Stimulated activated naive B cell treated with anti-CD40 and anti-IgM and Interleukin-4, amounts not matched to agents 10 μg/mL and 1 μg/mL and 100 μg/mL, for 72 hours (primary cell): ENCODE data around the gene SLC2A4.
"Not testable (repeated sequence)": the region's sequence is repeated elsewhere in the genome, so short reads cannot be mapped to it uniquely, and the experiment has no call there.

Source experiments
- ATAC-seq, 2 donors: fragments of 150-1000 bp; cut with Tn5 transposase; replicated peaks; 2 replicates each; pipeline ENCODE4 v1.10.0; 2021; ENCODE audit warnings: moderate library complexity in 1 of 2
- DNase-seq: peaks from one replicate; pipeline ENCODE4 v3.0.0; 2021
- H3K27ac Mint-ChIP-seq: one replicate; pipeline ENCODE4 v1.8.0; 2022; ENCODE audit warnings: mild to moderate bottlenecking, mixed read lengths
- H3K27me3 Mint-ChIP-seq, 2 donors: one replicate each; pipeline ENCODE4 v1.8.0; 2022; ENCODE audit warnings: mixed read lengths in 2 of 2
- H3K36me3 Mint-ChIP-seq, 2 donors: one replicate each; pipeline ENCODE4 v1.8.0; 2022; ENCODE audit warnings: mixed read lengths in 2 of 2, mild to moderate bottlenecking in 1 of 2
- H3K4me1 Mint-ChIP-seq, 2 donors: one replicate each; pipeline ENCODE4 v1.8.0; 2022; ENCODE audit warnings: mixed read lengths in 2 of 2, mild to moderate bottlenecking in 1 of 2
- H3K4me3 Mint-ChIP-seq, 2 donors: one replicate each; pipeline ENCODE4 v1.8.0; 2022; ENCODE audit warnings: mild to moderate bottlenecking in 2 of 2, mixed read lengths in 2 of 2, moderate library complexity in 1 of 2
- H3K9me3 Mint-ChIP-seq, 2 donors: one replicate each; pipeline ENCODE4 v1.8.0; 2022; ENCODE audit warnings: mixed read lengths in 2 of 2, mild to moderate bottlenecking in 1 of 2

Gene SLC2A4

GRCh38 chr17:7336240-7337175, 55.0 kb downstream of the SLC2A4 start, which contains the start of gene ACAP1:
ACAP1 (plus strand) TSS chr17:7336529; CDS start chr17:7336735, 206 bp downstream.
- Mint-ChIP-seq H3K27ac (peak within 1 kb of the TSS; percentile 91), H3K27me3 (no peaks in the 10 kb centered on the region), H3K36me3 (peaks cover 14 to 26% of the 10 kb centered on the region in 2 donors), H3K9me3 (no peaks in the 10 kb centered on the region), H3K4me3 (peak within 1 kb of the TSS; percentile 92 to 94), H3K4me1 (peaks cover 37 to 65% of the 10 kb centered on the region in 2 donors)
- peak; percentile 94 to 96 for ATAC-seq
- DNase-seq = peak; percentile 57

- peaks cover 33 to 60% of the 10 kb centered on the region in 2 donors for H3K4me1 Mint-ChIP-seq
- not testable (repeated sequence) for ATAC-seq, H3K27me3 Mint-ChIP-seq, DNase-seq, H3K9me3 Mint-ChIP-seq
- H3K36me3 Mint-ChIP-seq = peaks cover 15 to 28% of the 10 kb centered on the region in 2 donors
- H3K27ac Mint-ChIP-seq = peak overlapping the region; percentile 91
- H3K4me3 Mint-ChIP-seq = peak overlapping the region; percentile 92 to 94
Measured at GRCh38 chr17:7337600-7337999, 56.1 kb downstream of the SLC2A4 start.
